Astrocyte (in vitro differentiated cells and primary cell): Measurements from ENCODE around the gene DCAF10.

ENCODE experiments used
- EZH2 ChIP-seq: IDR thresholded peaks from 2 replicates; pipeline ENCODE4 v1.6.1; 2012; ENCODE audit warnings: mild to moderate bottlenecking, low read length, inconsistent platforms; ENCODE audit not compliant: insufficient read depth
- TF ChIP-seq, protein P1 (sequence below): IDR thresholded peaks from 2 replicates; pipeline ENCODE4 v1.5.1; 2011; ENCODE audit warnings: low read depth, mild to moderate bottlenecking, inconsistent platforms, low read length, moderate library complexity; ENCODE audit not compliant: insufficient read depth

DNA sequence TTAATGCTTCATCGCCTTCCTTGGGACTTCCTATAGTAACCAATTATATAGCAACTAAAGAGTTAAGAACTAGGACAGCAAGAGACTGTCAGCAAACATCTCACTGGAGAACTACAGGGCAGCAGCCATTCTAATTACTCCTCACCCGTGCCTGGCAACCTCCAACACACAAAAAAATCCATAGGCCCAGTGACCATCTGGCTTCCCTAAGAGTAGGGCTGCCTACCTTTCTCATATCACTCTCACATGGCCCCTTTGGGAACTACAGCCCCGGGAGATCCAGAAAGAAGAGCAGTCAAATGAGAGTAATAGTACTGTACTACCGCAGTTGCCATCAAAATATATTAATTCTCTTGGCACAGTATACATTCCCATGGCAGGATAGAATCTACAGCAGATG is 5.7 kb downstream of the DCAF10 start:
- TF ChIP-seq, protein P1, sequence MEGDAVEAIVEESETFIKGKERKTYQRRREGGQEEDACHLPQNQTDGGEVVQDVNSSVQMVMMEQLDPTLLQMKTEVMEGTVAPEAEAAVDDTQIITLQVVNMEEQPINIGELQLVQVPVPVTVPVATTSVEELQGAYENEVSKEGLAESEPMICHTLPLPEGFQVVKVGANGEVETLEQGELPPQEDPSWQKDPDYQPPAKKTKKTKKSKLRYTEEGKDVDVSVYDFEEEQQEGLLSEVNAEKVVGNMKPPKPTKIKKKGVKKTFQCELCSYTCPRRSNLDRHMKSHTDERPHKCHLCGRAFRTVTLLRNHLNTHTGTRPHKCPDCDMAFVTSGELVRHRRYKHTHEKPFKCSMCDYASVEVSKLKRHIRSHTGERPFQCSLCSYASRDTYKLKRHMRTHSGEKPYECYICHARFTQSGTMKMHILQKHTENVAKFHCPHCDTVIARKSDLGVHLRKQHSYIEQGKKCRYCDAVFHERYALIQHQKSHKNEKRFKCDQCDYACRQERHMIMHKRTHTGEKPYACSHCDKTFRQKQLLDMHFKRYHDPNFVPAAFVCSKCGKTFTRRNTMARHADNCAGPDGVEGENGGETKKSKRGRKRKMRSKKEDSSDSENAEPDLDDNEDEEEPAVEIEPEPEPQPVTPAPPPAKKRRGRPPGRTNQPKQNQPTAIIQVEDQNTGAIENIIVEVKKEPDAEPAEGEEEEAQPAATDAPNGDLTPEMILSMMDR, result no peak
- no peak for TF ChIP-seq EZH2
